Epithelial cell of esophagus (primary cell): Measurements from ENCODE around the gene C1orf210.

Experiments used
- DNase-seq: peaks from one replicate; pipeline ENCODE4 v3.0.0; 2010; ENCODE audit warnings: low read depth
- H3K4me3 ChIP-seq: 2 replicates; pipeline ENCODE4 v1.5.1; 2011; ENCODE audit warnings: mild to moderate bottlenecking, low read length, control low read depth
- TF ChIP-seq, protein P1 (sequence below): IDR thresholded peaks from 2 replicates; pipeline ENCODE4 v1.5.1; 2011; ENCODE audit warnings: low read depth, mild to moderate bottlenecking, low read length, control low read depth, inconsistent platforms; ENCODE audit not compliant: insufficient read depth; ENCODE audit errors: missing control alignments

The C1orf210 gene

DNA sequence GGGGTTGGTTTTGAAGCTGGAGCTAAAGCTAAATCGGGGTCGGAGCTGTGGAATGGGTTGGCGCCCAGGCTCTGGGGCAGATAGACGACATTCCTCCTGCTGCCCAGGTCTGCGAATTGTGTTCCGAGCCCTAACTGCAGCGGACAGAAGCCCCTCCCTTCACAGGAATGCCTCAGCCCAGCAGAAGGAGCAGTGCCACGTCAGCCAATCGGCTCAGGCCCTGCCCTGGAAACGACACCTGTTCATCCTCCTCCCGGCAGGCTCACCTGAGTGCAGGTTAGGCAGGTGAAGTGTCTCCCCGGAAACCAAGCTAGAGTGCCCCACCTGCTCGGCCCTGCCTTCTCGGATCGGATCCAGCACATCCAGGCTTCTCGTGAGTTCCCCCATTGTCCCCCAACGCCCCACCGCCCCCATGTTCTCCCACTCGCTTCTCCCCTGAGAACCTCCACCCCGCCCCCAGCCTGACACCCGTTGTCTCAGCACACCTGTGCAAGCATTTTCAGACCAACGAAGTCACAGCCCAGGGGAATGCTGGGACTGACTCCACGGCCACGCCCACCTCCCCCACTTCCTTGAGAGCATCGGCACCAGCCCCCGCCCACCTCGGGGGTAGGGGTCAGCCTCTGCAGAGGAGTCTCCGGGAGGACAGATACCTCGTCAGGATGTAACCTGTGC is 14.8 kb downstream of the C1orf210 start:
- TF ChIP-seq, protein P1, sequence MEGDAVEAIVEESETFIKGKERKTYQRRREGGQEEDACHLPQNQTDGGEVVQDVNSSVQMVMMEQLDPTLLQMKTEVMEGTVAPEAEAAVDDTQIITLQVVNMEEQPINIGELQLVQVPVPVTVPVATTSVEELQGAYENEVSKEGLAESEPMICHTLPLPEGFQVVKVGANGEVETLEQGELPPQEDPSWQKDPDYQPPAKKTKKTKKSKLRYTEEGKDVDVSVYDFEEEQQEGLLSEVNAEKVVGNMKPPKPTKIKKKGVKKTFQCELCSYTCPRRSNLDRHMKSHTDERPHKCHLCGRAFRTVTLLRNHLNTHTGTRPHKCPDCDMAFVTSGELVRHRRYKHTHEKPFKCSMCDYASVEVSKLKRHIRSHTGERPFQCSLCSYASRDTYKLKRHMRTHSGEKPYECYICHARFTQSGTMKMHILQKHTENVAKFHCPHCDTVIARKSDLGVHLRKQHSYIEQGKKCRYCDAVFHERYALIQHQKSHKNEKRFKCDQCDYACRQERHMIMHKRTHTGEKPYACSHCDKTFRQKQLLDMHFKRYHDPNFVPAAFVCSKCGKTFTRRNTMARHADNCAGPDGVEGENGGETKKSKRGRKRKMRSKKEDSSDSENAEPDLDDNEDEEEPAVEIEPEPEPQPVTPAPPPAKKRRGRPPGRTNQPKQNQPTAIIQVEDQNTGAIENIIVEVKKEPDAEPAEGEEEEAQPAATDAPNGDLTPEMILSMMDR = no peak
- H3K4me3 ChIP-seq = peak overlapping the region; percentile 25
- DNase-seq = peak; percentile 87

DNA sequence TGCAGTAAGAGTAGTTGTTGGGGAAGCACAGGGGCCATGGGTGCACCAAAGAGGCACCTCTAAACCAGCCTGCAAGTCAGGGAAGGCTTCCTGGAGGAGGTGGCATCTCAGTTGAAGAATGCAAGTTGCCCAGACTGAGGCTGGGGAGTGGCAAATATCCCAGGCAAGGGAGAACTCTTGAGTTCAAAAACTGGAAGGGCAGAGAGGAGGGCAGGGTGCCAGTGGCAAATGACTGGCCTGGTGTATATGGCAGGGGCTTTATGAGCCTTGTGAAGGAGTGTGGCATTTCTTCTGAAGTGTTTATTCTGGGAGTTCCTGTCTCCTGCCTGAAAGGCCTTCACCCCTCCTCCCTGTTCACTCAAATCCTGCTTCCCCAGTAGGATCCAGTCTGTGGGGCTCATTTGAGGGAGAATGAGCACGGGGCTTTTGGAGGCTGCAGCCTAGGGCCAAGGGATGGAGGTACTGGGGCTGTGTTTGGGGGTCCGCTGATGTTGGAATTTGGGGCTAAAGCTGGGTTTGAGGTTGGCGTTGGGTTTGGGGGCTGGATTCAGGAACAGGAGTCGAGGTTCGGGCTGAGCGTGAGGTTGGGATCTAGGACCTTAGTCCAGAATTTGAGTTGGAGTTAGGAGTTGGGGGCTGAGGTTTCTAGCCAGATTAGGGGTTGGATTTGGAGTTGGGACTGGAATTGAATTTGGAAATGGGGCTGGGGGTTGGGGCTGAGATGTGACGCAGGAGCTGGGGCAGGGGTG is 15.6 kb downstream of the C1orf210 start, which contains the start of gene TMEM125:
Gene TMEM125 (plus strand): TSS at position 357 of the 749 bp plus-strand sequence. CDS start 2,740 bp downstream, outside the sequence.
- TF ChIP-seq, protein P1 = no peak
- DNase-seq = no peak
- peak within 1 kb of the TSS; percentile 25 for H3K4me3 ChIP-seq

DNA sequence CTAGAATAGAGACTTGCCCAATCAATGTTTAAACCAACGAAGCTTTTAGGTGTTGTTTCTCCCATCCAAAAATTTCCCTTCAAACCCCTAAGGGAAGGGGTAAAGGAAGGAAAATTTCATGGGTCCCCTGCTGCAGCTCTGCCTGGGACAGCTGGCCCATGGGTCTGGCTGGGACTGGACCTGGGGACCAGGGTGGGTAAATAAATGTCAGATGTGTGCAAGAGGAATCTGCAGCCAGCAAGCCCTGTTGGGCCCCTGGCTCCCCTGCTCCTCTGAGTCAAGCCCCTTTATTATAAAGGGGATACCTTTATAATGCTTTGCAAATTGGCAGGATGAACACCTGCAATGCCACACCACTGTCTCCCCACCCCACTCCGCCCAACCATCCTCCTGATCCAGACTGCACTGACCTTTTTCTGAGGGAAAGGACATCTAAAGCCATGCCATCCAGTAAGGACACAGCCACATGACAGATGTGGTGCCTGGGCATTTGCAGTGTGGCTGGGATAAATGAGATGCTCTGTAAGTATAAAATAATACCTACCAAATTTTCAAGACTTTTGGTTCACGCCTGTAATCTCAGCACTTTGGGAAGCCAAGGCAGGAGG is 17.5 kb downstream of the C1orf210 start:
- no peak for DNase-seq
- H3K4me3 ChIP-seq = no peak overlapping the region
- TF ChIP-seq, protein P1 = no peak

DNA sequence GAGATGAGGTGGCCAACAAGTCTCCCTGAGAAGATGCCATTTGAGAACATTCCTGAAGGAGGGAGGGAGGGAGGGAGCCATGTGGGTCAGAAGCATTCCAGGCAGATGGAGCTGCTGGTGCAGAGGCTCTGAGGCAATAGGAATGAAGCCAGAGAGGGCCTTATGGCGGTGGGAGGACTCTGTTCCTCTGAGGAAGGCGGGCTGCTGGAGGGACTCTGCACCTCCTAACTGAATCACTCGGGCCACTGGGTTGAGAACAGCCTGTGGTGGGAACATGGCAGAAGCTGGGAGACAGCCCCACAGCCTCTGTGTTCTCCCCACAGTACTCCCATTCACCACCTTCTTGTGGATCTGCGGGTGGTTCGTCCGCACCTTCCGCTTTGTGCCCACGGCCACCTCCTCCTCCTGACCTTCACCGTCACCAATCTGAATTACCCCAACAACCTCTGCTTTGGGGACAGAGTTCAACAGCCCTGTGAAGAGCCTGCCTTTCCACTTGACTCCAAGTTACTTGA is 18.0 kb downstream of the C1orf210 start:
- no peak for DNase-seq
- TF ChIP-seq, protein P1 = no peak
- no peak overlapping the region for H3K4me3 ChIP-seq

DNA sequence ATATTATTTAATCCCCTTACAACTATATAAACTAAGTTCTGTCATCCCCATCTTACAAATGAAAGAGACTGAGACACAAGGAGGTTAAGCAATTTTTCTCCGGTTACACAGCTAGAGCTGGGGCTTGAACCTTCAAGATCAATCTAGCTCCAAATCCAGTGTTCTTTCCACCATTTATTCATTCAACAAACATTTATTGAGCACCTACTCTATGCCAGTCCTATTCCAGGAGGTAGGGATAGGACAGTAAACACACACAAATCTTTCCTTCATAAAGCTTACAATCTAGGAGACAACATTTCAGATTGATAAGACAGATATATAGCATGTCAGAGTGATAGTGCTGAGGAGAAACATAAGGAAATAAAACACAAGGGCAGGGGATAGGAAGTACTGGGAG is 18.5 kb downstream of the C1orf210 start:
- DNase-seq = no peak
- H3K4me3 ChIP-seq = no peak overlapping the region
- TF ChIP-seq, protein P1 = no peak

DNA sequence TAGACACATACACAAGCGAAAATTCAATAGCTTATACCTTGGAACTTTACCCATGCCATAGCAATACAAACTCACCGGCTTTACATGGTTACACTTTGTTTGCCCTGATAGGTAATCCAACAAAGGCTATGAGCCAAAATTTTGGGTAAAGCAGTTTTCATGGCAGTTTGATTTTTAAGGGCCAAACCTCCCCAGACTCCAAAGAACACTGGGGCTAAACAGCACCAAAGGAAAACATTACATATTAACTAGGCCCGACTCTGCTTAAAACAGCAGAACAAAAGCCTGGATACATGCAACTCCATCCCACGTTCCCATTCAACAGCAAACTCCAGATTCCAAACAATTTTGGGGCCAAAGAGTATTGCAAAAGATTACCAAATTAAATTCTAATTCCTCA is 19.9 kb downstream of the C1orf210 start:
- H3K4me3 ChIP-seq = no peak overlapping the region
- TF ChIP-seq, protein P1 = no peak
- DNase-seq = no peak
